ENCODE measurements around the gene EXOC2. TPM values are rescaled to one million over a fixed set of nuclear protein-coding genes. Genes with fewer than 3 reads are reported as not detected.

Gene EXOC2
- total and polyA plus RNA-seq, 2 donors (not counting 3 experiments of a cell fraction or from before 2014, with no cell fraction given) = 18.2 to 30.8 TPM

- no peak for TF ChIP-seq MYC (IDR thresholded peaks at IDR 0.05; ENCODE audit: low read depth, low read length)
- TF ChIP-seq POLR2A (IDR thresholded peaks at IDR 0.05; ENCODE audit: low read depth, low read length) = no peak
- no peak for TF ChIP-seq POLR2AphosphoS5 (IDR thresholded peaks at IDR 0.05; ENCODE audit: insufficient read depth, low read depth, low read length)
- TF ChIP-seq MAX (IDR thresholded peaks at IDR 0.05; ENCODE audit: insufficient read depth, insufficient read length) = no peak
- no peak for TF ChIP-seq CTCF (IDR thresholded peaks at IDR 0.05; ENCODE audit: extremely low read depth in 1 of 2, insufficient read depth in 1 of 2, low read depth in 1 of 2, low read length in 2 of 2)
- no peak for TF ChIP-seq FOS (IDR thresholded peaks at IDR 0.05; ENCODE audit: borderline replicate concordance, insufficient read depth, low read length)
- no peak for TF ChIP-seq GATA2 (IDR thresholded peaks at IDR 0.05; ENCODE audit: insufficient read depth, insufficient read length, low read depth, low read length)
- TF ChIP-seq JUN (IDR thresholded peaks at IDR 0.05; ENCODE audit: borderline replicate concordance, insufficient read depth, insufficient read length, low read depth) = no peak
- no peak for TF ChIP-seq EZH2 (IDR thresholded peaks at IDR 0.05; ENCODE audit: borderline replicate concordance, low read depth, low read length, severe bottlenecking)
- BruUV-seq (replicated peaks) = no TSS peak
- Histone ChIP-seq H3K4me2 (ENCODE audit: insufficient read depth, low read length) (no peak overlapping the region), H4K20me1 (replicated peaks; ENCODE audit: control insufficient read depth, extremely low read depth, insufficient read depth, low read length) (peaks cover 2% of the 10 kb centered on the region), H3K27ac (ENCODE audit: insufficient read depth, low read depth, low read length) (no peak overlapping the region), H3K9me1 (replicated peaks; ENCODE audit: control insufficient read depth, extremely low read depth, insufficient read depth, low read length) (no peaks in the 10 kb centered on the region), H3K9ac (replicated peaks; ENCODE audit: extremely low read depth, insufficient read depth, low read length) (no peak overlapping the region), H3K9me3 (replicated peaks; ENCODE audit: control insufficient read depth, insufficient read depth, low read length) (no peaks in the 10 kb centered on the region), H3K79me2 (ENCODE audit: control insufficient read depth, insufficient read depth, low read length) (peaks cover 70% of the 10 kb centered on the region), H2AFZ (ENCODE audit: low read depth, low read length) (no peak overlapping the region), H3K4me1 (ENCODE audit: control insufficient read depth, extremely low read depth, insufficient read depth, low read length) (peaks cover 19% of the 10 kb centered on the region), H3K36me3 (ENCODE audit: control insufficient read depth in 2 of 2, extremely low read depth in 1 of 2, insufficient read depth in 2 of 2, low read length in 2 of 2) (no peaks in the 10 kb centered on the region), H3K4me3 (replicated peaks in 1 of 3; ENCODE audit: insufficient read depth in 1 of 3, low read depth in 1 of 3, low read length in 3 of 3) (no peak overlapping the region), H3K27me3 (ENCODE audit: control insufficient read depth in 2 of 2, insufficient read depth in 2 of 2, low read length in 2 of 2) (no peaks in the 10 kb centered on the region)
- dilution Hi-C loops (cut with MboI; ENCODE audit: extremely low pct_ligation_motif_present, low sequenced_read_pairs) = no loop called here
- FAIRE-seq = no peak
- intact Hi-C loops (cut with micrococcal nuclease) = no loop called here
- no peak for DNase-seq (ENCODE audit: low read depth, low spot score)
- POLR2A ChIA-PET = no interaction called here
- CTCF ChIA-PET = no interaction called here
Observed at GRCh38 chr6:678520-678919, 14.4 kb downstream of the EXOC2 start.
